NCI-H2107 treated with DMSO at 0.1 percent for 48 hours (cell line): Measurements from ENCODE around the gene WDR76.

Source experiments
- DNase-seq: peaks from one replicate; lab custom pipeline; 2025; ENCODE audit not compliant: unreplicated experiment; lab: John Stamatoyannopoulos, UW

Gene WDR76

GRCh38 chr15:43911235-43911781 lies 84.5 kb downstream of the WDR76 start:
- DNase-seq = no peak

- no peak for DNase-seq
These were observed 85.4 kb downstream of the WDR76 start for GRCh38 chr15:43912208-43912607.

GRCh38 chr15:43913026-43913780 lies 86.4 kb downstream of the WDR76 start:
- DNase-seq = no peak

- no peak for DNase-seq
These were observed 87.1 kb downstream of the WDR76 start for GRCh38 chr15:43913941-43914340.

- no peak for DNase-seq
These were observed 89.0 kb downstream of the WDR76 start for GRCh38 chr15:43915631-43916325.

GRCh38 chr15:43916326-43916660 lies 89.5 kb downstream of the WDR76 start:
- no peak for DNase-seq
